ENCODE data around the gene KPNA1. TPM values are rescaled to one million over a fixed set of nuclear protein-coding genes. Genes with fewer than 3 reads are reported as not detected.

Gene KPNA1
- total RNA-seq, 1 donor from 2014 or later: 28.4 TPM

DNA sequence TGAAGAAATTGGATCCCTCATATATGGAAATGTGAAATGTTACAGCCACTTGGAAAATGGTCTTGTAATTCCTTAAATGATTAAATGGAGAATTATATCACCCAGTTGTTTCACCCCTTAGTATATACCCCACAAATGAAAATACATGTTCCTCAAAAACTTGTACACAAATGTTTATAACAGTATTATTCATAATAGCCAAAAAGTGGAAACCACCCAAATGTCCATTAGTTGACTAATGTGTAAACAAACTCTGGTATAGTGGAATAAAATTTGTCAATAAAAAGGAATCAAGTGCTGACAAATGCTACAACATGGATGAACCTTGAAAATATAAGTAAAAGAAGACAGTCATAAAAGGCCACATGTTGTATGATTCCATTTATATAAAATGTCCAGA is 118.2 kb downstream of the KPNA1 start:
- H3K4me3 ChIP-seq (ENCODE audit: low read depth, low read length): no peak overlapping the region
- FAIRE-seq (no peak), DNase-seq (ENCODE audit: low read depth) (no peak)
- H3K36me3 ChIP-seq (ENCODE audit: control insufficient read depth, insufficient read depth, low read length): no peaks in the 10 kb centered on the region
- no peaks in the 10 kb centered on the region for H3K27me3 ChIP-seq (ENCODE audit: control insufficient read depth, insufficient read depth, low read length)
- TF ChIP-seq, protein P1, sequence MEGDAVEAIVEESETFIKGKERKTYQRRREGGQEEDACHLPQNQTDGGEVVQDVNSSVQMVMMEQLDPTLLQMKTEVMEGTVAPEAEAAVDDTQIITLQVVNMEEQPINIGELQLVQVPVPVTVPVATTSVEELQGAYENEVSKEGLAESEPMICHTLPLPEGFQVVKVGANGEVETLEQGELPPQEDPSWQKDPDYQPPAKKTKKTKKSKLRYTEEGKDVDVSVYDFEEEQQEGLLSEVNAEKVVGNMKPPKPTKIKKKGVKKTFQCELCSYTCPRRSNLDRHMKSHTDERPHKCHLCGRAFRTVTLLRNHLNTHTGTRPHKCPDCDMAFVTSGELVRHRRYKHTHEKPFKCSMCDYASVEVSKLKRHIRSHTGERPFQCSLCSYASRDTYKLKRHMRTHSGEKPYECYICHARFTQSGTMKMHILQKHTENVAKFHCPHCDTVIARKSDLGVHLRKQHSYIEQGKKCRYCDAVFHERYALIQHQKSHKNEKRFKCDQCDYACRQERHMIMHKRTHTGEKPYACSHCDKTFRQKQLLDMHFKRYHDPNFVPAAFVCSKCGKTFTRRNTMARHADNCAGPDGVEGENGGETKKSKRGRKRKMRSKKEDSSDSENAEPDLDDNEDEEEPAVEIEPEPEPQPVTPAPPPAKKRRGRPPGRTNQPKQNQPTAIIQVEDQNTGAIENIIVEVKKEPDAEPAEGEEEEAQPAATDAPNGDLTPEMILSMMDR (IDR thresholded peaks at IDR 0.05; ENCODE audit: insufficient read depth, low read length, severe bottlenecking): no peak

DNA sequence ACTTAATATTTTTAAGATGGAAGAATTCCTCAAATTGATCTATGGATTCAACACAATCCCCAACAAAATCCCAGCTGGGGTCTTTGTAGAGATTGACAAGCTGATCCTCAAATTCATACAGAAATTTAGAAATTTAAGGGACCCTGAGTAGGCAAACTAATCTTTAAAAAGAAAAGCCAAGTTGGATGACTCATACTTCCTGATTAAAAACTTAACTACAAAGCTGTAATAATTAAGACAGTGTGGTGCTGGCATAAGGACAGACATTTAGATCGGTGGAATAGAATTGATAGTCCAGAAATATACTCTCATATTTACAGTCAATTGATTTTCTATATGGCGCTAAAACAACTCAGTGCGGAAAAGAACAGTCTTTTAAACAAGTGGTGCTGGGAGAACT is 119.2 kb downstream of the KPNA1 start:
- TF ChIP-seq, protein P1 (IDR thresholded peaks at IDR 0.05; ENCODE audit: insufficient read depth, low read length, severe bottlenecking): no peak
- no peaks in the 10 kb centered on the region for H3K27me3 ChIP-seq (ENCODE audit: control insufficient read depth, insufficient read depth, low read length)
- no peak overlapping the region for H3K4me3 ChIP-seq (ENCODE audit: low read depth, low read length)
- peak; percentile 8 for DNase-seq (ENCODE audit: low read depth)
- H3K36me3 ChIP-seq (ENCODE audit: control insufficient read depth, insufficient read depth, low read length): no peaks in the 10 kb centered on the region
- FAIRE-seq: no peak

DNA sequence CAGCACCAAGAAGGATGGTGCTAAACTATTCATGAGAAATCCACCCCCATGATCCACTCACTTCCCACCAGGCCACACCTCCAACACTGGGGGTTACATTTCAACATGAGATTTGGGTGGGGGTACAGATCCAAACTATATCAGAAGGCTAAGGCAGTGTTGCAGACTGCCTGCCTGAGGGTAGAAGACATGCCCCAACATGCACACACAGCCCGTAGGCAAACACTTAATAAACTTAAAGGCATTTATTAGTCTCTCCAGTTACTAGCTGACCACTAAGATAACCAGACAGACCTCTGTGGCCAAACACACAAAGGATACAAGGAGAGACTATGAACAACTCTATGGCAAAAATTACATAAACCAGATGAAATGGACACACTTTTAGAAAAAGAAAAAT is 120.6 kb downstream of the KPNA1 start:
- H3K36me3 ChIP-seq (ENCODE audit: control insufficient read depth, insufficient read depth, low read length): no peaks in the 10 kb centered on the region
- FAIRE-seq: no peak
- H3K4me3 ChIP-seq (ENCODE audit: low read depth, low read length): no peak overlapping the region
- H3K27me3 ChIP-seq (ENCODE audit: control insufficient read depth, insufficient read depth, low read length): no peaks in the 10 kb centered on the region
- peak; percentile 52 for DNase-seq (ENCODE audit: low read depth)
- TF ChIP-seq, protein P1 (IDR thresholded peaks at IDR 0.05; ENCODE audit: insufficient read depth, low read length, severe bottlenecking): no peak

DNA sequence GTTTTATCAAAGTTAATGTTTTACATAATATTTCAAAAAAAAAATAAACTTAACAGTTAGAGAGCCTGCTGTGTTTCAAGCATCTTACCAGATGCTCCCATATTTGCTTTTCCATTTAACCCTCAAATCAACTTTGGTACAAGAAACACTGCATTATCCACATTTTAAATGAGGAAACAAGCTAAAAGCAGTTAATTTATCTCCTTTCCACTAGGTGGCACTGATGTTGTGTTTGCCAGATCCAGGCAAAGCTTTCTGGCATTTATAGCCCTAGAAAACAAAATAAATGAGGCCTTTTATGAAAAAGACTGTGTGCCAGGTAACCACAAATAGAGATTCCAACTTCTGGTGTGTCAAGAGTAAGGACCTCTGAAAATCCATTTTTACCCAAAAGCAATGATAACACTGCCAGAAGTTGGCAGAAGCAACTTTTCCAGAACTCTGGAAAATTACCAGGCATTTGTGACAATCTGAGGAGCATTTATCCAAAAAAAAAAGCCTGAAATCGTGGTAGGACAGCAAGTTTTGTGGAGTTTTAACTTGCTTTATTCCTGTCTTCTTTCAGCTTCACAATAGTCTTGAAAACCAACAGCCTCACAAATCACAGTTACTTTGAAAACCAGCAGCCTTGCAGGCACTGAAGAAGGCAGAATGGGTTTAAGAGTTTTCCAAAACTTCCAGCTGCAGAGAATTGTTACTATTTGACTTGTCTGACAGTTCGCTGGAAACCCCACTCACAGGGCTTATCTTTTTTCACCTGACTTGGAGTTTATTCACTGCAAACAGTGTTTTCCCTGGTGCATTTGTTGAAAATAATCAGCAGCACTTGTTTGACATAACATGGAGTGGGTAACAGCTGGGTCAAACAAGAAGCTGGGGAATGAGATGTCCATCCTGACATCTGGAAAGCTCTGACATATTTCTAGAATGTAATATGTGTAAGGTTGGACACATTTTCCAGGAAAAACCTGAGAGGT is 121.6 kb downstream of the KPNA1 start:
- no peaks in the 10 kb centered on the region for H3K27me3 ChIP-seq (ENCODE audit: control insufficient read depth, insufficient read depth, low read length)
- no peak overlapping the region for H3K4me3 ChIP-seq (ENCODE audit: low read depth, low read length)
- TF ChIP-seq, protein P1 (IDR thresholded peaks at IDR 0.05; ENCODE audit: insufficient read depth, low read length, severe bottlenecking): peak; percentile 64
- H3K36me3 ChIP-seq (ENCODE audit: control insufficient read depth, insufficient read depth, low read length): no peaks in the 10 kb centered on the region
- DNase-seq (ENCODE audit: low read depth) (peak; percentile 57), FAIRE-seq (no peak)

DNA sequence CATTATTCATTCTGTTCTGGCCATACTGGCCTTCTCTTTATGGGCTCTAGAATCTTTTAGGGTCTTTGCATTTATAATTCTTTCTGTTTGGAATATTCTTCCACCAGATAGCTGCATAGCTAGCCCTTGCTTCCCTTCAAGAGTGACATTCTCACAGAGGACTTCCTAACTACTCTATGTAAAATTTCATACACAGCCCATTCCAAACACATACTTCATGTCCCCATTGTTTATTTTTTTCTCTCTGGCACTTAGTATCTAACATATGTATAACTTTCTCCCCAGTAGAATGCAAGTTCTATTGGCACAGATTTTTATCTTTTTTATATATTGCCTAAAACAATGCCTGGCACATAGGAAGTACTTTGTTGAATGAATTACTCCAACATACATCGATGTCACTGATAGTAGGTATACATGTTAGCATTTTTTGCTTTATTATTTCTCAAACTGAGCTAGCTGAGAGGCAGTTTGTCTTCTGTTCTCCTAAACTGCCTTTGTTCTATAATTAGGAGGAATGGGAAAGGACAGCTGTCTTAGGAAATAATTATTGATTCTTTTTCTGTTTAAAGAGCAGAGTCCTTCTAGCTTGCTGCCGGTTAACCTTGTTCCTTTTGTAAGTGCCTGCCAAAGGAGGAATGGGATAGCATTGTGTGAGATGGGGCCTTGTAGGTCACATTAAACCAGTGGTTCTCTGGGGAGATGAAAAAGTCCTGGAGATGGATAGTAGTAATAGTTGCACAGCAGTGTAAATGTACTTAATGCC is 122.9 kb downstream of the KPNA1 start:
- Histone ChIP-seq H3K36me3 (ENCODE audit: control insufficient read depth, insufficient read depth, low read length) (no peaks in the 10 kb centered on the region), H3K27me3 (ENCODE audit: control insufficient read depth, insufficient read depth, low read length) (no peaks in the 10 kb centered on the region), H3K4me3 (ENCODE audit: low read depth, low read length) (no peak overlapping the region)
- FAIRE-seq (no peak), DNase-seq (ENCODE audit: low read depth) (no peak)
- TF ChIP-seq, protein P1 (IDR thresholded peaks at IDR 0.05; ENCODE audit: insufficient read depth, low read length, severe bottlenecking): no peak

Measured in bronchial epithelial cell (primary cell).